ENCODE results near the gene C1QTNF2.

C1QTNF2 gene, protein sequence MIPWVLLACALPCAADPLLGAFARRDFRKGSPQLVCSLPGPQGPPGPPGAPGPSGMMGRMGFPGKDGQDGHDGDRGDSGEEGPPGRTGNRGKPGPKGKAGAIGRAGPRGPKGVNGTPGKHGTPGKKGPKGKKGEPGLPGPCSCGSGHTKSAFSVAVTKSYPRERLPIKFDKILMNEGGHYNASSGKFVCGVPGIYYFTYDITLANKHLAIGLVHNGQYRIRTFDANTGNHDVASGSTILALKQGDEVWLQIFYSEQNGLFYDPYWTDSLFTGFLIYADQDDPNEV

DNA sequence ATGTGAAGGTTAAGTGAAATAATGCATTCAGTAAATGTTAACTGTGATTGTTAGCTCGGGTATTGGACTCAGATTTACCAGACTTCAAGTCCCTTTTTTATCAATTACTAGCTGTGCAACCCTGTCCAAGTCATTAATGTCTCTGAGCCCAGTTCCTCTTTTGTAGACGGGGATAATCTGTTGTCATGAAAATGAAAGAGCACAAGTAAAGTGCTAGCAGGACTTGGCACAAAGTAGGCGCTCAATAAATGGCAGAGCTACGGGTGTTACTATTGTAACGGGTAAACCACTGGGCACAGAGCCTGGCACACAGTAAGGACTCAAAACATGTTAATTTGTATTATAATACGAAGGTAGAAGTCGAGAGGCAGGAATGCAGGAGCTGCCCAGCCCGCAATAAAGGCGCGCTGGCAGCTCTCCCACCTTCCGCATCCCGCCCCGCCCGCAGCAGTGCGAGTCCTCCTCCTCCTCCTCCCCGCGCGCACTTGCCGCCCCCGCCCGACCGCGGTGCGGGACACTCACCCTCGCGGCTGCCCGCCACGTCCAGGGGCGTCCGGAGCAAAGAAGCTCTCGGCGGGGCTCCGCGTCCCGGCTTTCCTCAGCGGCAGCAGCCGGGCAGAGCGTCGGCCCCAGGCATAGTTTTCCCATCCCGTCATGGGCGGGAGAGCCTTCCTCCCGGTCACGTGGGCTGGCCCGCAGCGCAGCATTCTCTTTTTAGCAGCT, at the start of gene C1QTNF2:
Gene C1QTNF2, minus strand, starts transcription at position 637 of the 723 bp plus-strand sequence. CDS start 15,615 bp downstream, outside the sequence.
- peak within 1 kb of the TSS; percentile 52 for H3K4me3 ChIP-seq (ENCODE audit: low read depth, low read length)

DNA sequence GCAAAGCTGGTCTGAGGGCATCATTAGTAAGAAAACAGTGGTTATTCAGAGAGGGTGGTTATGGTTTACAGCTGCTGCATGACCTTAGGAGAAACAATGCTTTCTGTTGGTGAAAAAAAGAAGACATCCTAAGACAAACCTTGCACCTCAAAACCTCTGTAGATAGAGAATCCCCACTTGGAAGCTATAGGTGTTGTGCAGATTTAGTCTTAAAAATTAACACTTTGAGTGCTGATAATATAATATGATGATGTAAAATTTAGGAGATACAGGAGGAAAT, 49.8 kb upstream of the C1QTNF2 start:
- in situ Hi-C loops (cut with HindIII; ENCODE audit: low sequenced_read_pairs) = no loop called here
- DNase-seq (ENCODE audit: low read depth) = no peak
- TF ChIP-seq, protein P1, sequence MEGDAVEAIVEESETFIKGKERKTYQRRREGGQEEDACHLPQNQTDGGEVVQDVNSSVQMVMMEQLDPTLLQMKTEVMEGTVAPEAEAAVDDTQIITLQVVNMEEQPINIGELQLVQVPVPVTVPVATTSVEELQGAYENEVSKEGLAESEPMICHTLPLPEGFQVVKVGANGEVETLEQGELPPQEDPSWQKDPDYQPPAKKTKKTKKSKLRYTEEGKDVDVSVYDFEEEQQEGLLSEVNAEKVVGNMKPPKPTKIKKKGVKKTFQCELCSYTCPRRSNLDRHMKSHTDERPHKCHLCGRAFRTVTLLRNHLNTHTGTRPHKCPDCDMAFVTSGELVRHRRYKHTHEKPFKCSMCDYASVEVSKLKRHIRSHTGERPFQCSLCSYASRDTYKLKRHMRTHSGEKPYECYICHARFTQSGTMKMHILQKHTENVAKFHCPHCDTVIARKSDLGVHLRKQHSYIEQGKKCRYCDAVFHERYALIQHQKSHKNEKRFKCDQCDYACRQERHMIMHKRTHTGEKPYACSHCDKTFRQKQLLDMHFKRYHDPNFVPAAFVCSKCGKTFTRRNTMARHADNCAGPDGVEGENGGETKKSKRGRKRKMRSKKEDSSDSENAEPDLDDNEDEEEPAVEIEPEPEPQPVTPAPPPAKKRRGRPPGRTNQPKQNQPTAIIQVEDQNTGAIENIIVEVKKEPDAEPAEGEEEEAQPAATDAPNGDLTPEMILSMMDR (IDR thresholded peaks at IDR 0.05; ENCODE audit: low read depth, low read length, missing control alignments) = no peak
- no peak overlapping the region for H3K4me3 ChIP-seq (ENCODE audit: low read depth, low read length)

More for the DNA sequence above, at the start of gene C1QTNF2:
- peak; percentile 24 for DNase-seq (ENCODE audit: low read depth)
- in situ Hi-C loops (cut with HindIII; ENCODE audit: low sequenced_read_pairs) = no loop called here
- TF ChIP-seq, protein P1 (IDR thresholded peaks at IDR 0.05; ENCODE audit: low read depth, low read length, missing control alignments) = no peak

DNA sequence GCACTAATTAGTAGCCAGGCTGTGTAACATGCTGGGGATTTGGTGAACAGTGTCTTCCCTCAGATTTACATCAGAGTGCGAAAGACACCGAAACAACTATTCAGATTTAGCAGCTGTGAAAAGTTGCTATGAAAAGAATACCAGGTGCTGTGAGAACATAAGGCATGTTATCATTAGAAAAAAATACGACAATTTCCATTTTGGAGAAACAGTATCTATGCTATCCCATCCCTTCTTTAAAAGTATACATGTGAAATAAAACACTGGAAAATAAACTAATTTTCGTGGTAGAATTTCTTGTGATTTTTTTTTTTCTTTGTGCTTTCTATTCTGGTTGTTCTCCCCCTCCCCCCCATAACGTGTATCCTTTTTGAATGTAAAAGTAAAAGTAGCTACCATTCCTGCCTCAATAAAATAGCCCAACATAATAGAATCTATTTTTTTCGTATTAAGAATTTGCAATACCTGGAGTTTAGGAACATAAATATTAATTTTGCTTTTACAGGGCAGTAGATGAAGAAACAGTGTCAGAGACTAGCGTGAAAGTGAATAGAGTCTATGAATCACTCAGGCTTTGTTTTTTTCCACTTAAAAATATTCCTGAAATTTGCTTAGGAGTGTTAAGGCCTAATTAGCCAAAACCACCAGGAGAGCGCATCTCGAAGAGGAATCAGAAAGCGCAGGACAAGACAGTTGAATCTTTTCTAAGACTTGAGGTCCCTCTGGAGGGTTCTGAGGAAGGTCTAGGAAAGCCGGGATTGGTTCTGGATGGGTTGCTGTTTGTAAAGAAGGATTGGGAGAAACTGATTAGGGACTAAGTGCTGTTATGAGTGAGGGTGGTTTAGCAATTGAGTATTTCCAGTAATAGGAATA, 49.3 kb upstream of the C1QTNF2 start:
- TF ChIP-seq, protein P1 (IDR thresholded peaks at IDR 0.05; ENCODE audit: low read depth, low read length, missing control alignments) = no peak
- DNase-seq (ENCODE audit: low read depth) = no peak

DNA sequence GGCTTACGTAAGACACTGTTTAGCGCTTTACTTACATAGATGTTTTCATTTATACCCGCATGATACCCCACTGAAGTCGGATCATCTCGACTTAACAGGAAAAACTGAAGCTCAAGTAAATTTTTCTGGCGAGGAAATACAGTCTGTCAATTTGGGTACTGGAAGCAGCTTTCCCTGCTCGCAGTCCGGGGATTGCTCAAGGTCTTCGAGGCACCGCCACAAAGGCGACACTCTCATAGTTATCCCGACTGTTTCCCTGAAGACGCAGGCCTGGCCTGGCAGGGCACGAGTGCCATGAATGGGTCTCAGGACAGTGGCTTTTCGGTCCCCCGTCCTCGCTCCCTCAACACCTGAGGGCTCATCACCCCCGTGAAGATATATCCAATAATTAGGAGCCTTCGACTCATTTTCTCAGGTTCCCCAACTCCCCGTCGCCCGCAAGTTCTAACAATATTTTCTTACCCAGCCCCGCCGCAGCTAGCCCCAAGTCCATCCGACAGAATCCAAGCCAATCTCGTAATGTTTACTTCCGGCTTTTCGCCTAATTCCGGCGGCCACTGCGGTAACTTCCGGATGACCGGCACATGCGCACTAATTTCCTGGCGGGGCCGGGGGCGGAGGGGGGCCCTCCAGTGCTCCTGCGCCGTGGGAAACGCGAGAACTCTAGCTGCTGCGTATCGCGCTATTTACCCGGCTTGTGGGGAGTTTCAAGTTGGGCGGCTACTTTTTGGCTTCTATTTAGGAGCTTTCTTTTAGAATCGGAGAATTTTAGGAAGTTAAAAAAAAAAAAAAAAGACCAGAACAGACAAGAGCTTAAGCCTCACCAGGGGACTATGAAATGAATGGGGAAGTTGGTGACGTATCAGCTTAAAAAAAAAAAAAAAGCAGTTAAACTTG, 48.4 kb upstream of the C1QTNF2 start, which contains the start of gene SLU7:
Gene SLU7, minus strand, starts transcription at position 521 of the 897 bp plus-strand sequence. CDS start 3,787 bp downstream, outside the sequence.
- TF ChIP-seq, protein P1 (IDR thresholded peaks at IDR 0.05; ENCODE audit: low read depth, low read length, missing control alignments) = no peak
- H3K4me3 ChIP-seq (ENCODE audit: low read depth, low read length) = peak within 1 kb of the TSS; percentile 73
- peak; percentile 93 for DNase-seq (ENCODE audit: low read depth)
- in situ Hi-C loops (cut with HindIII; ENCODE audit: low sequenced_read_pairs) = no loop called here

More for the DNA sequence above, 49.3 kb upstream of the C1QTNF2 start:
- H3K4me3 ChIP-seq (ENCODE audit: low read depth, low read length) = peak overlapping the region; percentile 73
- in situ Hi-C loops (cut with HindIII; ENCODE audit: low sequenced_read_pairs) = no loop called here

DNA sequence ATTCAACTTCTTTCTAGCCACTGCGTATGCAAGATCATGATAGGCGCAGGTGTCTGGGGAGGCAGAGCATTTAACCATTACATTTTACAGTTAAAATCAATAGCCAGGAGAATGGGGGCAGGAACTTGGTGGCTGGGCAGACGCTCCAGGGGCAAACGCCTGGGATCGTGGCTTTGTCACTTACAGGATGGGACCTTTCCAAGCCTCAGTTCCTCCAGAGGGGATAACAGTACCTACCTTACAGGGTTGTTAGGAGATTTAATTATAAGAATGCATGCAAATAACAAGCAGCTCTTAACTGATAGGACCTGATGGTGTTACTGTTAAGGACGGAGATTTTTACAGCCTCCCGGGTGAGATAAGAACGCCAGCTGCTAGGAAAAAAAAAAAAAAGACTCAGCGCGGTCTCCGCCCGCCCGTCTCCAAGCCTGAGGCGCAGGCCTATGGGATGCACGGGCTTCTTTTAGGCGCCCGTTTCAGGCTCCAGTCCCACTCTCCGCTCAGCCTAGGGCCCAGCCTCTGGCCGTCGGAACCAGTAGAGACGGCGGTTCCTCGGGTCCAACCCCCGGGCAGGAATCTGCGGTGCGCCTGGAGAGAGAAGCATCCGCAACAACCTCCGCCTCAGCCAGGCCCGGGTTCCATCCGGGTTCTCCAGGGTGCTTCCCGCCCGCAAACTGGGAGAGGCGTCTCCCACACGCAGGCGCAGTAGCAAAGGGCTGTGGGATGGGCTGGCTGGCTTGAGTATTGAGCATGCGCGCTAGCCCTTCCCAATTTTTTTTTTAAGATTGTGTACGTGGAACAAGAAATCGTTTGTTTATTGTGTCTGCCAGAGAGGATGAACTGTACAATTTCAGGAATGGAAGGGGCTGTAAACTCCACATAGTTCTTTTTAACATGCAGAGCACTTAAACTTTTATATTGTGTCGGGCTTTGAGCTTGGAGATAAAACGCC, 29.3 kb upstream of the C1QTNF2 start, which contains the start of gene FAM200C:
Gene FAM200C, minus strand, starts transcription at position 653 of the 952 bp plus-strand sequence. CDS start 4,564 bp downstream, outside the sequence.
- TF ChIP-seq, protein P1 (IDR thresholded peaks at IDR 0.05; ENCODE audit: low read depth, low read length, missing control alignments) = no peak
- H3K4me3 ChIP-seq (ENCODE audit: low read depth, low read length) = peak within 1 kb of the TSS; percentile 81
- DNase-seq (ENCODE audit: low read depth) = peak; percentile 86
- in situ Hi-C loops (cut with HindIII; ENCODE audit: low sequenced_read_pairs) = no loop called here
